ENCODE measurements around the gene RPS21.

DNA sequence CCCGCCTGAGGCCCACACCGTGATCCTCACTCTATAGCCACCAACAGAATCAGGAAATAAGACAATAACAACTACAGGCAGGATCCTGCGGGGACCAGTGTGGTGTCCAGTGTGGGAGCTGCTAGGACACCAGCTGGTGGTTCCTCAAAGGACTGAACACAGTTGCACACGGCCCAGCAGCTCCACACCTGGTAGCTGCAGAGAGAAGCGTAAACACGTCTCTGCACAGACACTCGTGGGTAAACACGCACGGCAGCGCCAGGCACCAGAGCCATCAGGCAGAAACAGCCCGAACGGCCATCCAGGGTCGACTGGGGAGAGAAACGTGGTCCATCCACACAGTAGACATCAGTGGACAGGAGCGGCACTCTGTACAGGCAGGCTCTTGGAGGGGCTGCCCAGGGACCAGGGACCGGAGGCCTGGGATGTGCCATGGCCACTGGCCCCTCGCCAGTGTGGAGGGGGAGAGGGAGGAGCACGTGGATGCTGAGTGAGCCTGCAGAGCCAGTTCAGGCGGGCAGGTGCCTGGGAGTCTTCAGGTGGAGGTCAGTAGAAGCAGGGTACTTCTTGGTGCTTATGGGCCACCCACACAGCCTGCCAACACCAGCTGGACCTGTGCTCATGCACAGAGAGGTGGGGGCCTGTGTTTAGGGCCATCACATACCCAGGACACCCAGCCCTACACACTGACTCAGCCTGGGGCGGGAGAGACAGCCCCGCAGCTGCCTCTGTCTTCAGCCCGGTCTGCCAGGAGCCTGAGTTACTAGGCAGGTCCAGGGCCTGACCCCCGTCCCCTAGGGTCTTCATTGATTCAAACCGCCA, 12.4 kb upstream of the RPS21 start:
- TF ChIP-seq, protein P1, sequence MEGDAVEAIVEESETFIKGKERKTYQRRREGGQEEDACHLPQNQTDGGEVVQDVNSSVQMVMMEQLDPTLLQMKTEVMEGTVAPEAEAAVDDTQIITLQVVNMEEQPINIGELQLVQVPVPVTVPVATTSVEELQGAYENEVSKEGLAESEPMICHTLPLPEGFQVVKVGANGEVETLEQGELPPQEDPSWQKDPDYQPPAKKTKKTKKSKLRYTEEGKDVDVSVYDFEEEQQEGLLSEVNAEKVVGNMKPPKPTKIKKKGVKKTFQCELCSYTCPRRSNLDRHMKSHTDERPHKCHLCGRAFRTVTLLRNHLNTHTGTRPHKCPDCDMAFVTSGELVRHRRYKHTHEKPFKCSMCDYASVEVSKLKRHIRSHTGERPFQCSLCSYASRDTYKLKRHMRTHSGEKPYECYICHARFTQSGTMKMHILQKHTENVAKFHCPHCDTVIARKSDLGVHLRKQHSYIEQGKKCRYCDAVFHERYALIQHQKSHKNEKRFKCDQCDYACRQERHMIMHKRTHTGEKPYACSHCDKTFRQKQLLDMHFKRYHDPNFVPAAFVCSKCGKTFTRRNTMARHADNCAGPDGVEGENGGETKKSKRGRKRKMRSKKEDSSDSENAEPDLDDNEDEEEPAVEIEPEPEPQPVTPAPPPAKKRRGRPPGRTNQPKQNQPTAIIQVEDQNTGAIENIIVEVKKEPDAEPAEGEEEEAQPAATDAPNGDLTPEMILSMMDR (IDR thresholded peaks at IDR 0.05): no peak
- no peak for TF ChIP-seq POLR2AphosphoS5 (IDR thresholded peaks at IDR 0.05)
- no peak for TF ChIP-seq POLR2A (IDR thresholded peaks at IDR 0.05)

All from transverse colon (tissue), 4 donors.